Daoy (cell line): ENCODE results near the gene GLDN. TPM values are rescaled to one million over a fixed set of nuclear protein-coding genes. Genes with fewer than 3 reads are reported as not detected.

Source experiments
- DNase-seq: peaks from one replicate; pipeline ENCODE4 v3.0.0-alpha.2; 2015; ENCODE audit warnings: low read depth
- total RNA-seq: library from RNA; depleted of rRNA; stranded (reverse); fragments of >200 nt; shearing (Covaris generic); gene quantifications from 2 replicates; pipeline ENCODE4 v1.2.3, GENCODE V29; 2014; rRNA removed

GLDN gene
- 1.0 TPM in 1 of 2 replicates, not detected in the other for total RNA-seq

DNA sequence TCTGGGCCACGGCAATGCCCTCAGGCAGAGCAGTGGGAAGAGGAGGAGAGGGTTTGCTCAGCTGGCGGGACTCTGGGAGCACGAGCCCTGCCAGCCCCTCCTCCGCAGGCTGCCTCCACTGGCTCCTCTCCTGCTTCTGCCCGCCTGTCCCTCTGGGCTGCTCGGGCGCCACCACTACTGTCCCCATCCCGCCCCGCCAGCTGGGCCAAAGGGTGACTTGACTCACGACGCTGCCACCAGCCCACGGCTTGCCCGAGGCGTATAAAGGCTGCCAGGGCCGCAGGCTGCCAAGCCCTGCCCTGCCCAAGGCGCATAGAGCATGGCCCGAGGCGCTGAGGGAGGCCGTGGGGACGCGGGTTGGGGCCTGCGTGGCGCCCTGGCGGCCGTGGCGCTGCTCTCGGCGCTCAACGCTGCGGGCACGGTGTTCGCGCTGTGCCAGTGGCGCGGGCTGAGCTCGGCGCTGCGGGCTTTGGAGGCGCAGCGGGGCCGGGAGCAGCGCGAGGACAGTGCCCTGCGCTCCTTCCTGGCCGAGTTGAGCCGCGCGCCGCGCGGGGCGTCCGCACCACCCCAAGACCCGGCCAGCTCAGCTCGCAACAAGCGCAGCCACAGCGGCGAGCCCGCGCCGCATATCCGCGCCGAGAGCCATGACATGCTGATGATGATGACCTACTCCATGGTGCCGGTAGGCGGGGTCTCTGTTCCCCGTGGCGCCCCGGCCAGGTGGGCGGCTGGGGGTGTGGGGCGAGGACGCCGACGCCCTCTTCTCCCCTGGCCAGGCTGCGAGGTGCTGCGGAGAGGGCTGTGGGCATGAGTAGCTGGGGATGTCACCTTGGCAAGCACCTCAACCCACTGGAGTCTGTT is at the start of gene GLDN:
TSS of gene GLDN (plus strand) at position 290 of the 861 bp plus-strand sequence. CDS start at position 320, 30 bp downstream.
- peak; percentile 35 for DNase-seq

DNA sequence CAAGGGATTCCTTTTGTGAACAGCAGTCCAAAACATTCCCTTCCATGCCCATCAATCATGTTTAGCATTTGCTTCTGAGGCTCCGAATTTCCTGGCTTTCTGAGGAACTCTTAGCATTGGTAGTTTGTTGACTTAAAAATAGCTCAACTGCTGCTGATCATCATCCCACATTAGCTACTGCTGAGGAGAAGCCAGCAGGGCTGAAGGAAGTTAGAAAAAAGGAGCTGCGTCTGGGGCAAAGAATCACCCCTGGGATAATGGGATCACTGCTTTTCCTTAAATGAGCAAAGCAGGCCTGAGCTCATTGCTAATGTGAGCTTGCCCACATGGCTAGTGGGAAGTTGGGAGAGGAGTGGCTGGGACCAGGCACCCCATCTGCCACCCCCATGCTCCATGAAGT is 42.8 kb upstream of the GLDN start:
- no peak for DNase-seq

DNA sequence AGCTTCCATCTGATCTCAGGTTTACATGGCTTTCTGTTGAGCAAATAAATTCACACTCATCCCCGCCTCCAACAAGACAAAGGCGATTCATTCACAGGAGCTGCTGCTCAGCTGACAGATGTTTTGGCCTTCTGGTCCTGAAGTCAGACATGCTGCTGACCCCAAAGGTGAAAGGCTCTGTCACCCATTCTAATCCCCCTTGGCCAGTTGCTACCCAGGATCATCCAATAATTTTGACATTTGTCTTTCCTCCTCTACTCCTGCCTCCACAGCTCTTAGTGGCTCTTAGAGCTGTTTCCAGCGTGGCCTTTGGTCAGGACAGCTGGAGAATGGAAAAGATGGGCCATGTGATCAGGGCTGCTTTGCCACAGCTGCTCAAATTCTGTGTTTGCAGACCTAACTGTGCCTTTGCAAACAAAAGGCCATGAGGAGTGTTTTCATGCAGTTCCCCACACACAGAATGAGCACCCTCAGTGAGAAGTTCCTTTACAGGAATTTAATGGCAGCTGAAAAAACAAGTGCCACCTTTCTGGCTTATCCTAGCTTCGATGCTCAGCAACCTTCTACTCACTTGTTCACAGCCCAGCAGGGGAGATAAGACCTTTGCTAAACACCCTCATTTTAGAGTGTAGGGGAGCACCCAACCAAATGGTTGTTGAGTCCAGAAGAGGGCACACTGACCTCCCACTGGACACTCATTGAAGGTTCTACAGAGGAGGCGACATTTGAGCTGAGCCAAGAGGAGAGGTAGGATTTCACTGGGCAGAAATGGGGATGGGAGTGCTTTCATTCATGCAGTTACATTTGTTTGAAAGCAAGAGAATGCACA is 42.1 kb upstream of the GLDN start:
- no peak for DNase-seq

DNA sequence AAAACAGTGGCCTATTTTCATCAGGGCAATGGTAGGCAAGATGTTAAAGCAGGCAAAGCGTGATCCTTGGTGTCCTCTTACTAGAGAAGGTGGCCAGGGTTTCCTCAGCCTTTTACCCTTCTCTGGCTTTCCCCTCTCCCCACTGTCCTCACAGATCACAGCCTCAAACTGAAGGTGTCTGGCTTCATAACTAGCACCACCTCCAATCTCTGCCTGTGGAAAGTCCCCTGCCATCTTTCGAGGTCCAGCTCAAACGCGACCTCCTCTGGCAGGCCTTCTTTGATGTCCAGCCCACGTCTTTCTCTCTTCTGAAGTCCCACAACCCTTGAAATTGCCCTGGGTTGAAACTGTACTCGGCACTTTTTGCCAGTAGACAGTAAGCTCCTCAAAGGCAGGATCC is 39.0 kb upstream of the GLDN start:
- DNase-seq: no peak

DNA sequence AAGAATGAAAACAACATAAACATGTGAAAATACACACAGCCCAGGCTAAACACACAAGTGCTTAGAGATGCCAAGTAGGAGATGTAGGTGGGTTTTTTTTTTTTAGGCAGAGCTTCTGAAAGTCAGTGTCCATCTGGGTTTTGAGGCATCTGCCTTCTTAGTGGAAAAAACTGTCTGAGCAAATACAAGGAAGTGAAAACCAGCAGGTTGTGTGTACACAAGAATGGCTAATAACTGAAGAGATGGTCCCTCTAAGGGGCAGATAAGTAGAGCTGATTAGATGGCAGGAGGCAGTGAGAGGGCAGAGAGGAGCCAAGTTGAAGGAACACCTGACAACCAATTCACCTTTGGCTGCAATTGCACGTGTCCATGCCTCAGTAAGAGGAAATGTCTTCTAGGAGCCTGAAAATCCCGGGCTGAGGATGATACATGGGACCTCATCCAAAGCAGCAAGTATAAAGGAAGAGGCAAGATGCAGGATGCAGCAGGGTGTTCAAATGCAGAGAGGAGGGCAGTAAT is 37.9 kb upstream of the GLDN start:
- no peak for DNase-seq

DNA sequence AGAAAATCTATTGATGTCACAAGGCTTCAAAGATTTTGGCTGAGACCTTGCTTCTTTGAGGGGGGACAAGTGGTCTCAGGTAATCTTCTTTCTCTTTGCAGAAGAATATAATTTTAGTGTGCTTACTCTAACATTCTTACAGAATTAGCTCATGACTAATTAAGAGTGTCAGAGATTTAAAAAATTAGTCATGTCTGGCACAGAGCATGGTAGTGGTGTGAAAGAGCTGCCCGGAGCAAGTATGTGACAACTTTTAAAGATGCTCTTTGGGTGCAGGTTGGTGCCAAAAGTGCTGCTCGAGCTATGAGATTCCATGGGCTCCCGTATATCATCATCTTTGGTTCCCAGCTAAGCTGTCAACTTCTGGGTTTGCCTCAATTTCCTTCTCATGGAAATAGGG is 34.1 kb upstream of the GLDN start:
- DNase-seq: no peak

DNA sequence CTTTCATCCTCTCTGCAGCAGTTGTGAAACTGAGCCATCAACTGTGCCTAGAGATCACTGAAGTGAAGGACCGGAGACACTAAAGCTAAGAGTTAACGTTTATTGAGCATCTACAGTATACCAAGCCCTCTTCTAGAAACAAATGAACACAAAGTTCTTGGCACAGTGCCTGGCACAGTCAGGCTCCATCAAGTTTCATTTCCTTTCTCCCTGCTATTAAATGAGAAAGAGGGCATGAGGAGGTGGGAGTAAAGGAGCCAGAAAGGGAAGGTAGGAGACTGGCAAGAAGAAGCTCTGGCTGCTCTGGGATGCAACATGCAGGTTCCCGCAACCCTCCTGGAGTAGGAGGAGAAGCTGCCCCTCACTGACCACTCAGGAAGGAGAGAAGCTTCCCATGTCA is 33.6 kb upstream of the GLDN start:
- DNase-seq: peak; percentile 25

DNA sequence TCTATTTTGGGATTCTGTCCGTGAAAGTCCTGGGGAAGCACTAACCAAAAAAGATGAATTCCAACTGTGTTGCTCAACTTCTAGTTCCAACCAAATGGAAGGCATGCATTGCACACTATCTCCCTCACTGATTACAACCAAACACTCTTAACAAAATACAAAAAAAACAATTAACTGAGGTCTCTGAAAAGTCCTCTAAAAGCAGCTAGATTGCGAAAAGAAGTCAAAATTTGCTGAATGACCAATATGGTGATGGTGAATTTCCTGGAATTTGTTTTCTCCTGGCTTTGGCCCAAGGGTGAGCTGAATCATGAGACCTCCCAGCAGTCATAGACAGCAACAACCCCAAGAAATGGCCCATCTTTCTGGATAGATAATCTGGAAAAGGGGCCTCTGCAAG is 31.4 kb upstream of the GLDN start:
- no peak for DNase-seq

DNA sequence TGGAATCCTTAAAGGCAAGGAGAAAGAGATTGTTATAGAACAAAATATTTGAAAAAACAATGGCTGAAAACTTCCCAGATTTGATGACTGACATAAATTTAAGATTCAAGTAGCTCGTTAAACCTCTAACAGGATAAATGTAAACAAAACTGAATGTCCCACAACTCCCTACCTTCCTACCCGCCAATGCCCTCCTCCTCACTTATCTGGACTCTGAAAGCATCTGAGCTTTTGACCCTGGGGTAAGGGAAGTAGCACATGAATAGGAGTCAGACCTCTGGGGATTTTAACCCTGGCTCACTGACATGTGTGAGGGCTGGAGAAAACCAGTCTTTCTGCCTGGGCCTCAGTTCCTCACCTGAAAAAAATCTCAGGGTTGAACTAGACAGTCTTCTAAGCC is 29.9 kb upstream of the GLDN start:
- no peak for DNase-seq

DNA sequence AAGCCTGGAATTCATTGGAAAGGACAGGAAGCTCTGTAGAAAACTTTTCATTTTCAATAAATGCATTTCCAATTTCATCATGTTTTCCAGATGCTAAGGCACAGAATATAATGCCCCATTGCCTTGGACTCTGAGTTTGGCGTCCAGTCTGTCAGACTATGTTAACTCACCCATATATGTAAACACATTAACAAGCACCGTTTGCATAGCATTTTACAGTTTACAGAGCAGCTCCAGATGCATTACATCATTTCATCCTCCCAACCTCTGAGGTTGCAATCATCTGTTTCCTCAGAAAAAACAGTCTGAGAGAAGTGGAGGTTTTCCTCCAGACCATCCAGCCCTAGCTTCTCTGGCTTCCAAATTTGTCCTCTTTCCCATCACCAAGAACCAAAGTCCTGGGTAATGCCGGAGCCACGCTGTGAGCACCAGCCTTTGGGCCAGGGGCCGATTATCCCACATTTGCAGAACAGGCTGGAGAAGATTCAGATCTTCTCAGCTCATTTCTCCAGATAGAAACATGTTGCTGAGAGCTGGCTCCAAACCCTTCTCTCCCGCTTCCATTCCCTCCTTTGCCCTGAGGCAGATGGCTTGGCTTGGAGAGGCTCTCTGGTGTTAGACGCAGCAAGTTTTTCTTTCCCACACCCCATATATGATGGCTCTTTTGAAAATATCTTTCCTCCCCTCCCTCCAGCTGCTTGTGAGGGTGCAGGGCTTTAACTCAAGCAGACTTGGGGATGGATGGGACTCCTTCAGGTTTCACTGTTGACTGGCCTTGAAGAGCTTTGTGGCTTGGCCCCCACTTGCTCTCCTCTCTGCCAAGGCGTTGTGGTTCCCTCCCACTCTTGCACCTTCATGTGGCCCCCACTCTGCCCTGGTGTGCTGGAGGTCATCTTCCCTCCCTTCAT is 29.0 kb upstream of the GLDN start:
- no peak for DNase-seq

DNA sequence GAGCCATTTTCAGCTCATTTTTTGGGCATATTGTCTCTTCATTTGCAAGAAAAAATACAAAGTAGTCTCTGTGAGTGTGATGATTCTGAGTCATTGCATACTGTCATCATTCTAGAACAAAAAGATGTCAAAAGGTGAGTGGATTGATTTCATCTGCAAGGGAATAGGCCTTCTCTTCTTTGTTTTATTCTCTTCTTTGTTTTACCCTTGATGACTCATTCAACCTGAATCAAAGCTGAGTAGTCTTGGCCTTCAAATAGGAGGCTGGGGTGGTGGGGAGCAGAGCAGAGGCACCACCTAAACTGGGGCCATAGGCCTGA is 28.4 kb upstream of the GLDN start:
- peak; percentile 40 for DNase-seq

DNA sequence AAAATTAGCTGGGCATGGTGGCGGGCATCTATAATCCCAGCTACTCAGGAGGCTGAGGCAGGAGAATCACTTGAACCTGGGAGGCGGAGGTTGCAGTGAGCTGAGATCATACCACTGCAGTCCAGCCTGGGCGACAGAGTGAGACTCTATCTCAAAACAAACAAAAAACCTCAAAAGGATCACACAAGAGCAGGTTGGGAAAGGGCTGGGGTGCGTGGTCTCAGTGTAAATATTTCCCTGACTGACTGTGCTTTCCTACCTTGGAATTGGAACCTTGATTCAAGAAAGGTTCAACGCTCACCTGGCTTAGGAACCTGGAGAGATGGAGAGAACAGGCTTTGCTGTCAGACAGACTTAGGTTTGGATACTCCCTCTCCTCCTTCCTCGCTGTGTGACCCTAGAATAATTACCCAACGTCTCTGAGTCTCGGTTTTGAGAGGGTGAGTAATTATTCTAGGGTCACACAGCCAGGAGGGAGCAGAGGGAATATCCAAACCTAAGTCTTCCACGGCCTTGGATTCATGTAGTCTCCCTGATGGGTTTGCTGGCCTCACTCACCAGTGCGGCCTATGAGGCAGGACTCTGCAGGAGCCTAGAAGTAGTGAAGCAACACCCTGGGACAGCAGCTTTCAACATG is 27.7 kb upstream of the GLDN start:
- no peak for DNase-seq

DNA sequence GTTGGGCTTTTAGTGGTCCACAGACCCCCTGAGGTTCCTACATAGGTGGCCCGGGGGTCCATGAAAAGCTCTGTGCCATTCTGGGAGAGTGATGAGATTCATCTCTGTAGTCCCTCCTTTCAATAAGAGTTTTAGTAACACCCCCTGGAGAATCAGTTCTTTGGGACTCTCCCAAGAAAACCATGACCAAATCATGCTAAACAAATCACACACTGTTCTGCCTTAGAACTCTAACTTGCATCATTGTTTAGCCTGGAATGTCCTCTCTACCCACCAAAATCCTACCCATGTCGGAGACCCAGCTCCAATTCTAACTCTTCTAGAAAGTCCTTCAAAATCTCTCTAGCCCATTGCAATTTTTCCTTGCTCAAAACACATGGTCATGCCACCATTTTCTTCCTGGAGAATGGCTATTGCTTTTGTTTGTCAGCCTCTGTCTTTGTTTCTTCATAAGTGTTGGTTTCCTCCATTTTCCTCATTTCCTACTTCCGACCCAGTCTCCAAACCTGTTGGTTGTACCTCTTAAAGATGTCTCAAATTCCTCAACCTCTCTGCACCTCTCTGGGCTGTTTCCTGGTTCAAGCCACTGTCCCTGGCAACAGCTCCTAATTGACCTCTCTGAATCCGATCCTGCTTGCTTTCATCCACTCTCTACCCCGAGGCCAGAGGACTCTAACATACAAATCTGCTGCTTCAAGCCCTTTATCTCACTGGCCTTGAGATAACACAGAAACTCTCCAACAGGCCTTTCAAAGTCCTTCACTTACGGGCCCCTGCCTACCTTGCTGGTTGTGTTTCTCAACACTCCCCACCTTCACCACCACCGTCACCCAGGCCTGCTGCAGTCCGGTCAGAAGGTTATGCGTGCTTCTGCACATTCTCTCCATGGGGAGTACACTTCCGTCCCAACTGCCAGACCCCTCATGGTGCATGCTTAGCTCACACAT is 26.8 kb upstream of the GLDN start:
- DNase-seq: no peak

DNA sequence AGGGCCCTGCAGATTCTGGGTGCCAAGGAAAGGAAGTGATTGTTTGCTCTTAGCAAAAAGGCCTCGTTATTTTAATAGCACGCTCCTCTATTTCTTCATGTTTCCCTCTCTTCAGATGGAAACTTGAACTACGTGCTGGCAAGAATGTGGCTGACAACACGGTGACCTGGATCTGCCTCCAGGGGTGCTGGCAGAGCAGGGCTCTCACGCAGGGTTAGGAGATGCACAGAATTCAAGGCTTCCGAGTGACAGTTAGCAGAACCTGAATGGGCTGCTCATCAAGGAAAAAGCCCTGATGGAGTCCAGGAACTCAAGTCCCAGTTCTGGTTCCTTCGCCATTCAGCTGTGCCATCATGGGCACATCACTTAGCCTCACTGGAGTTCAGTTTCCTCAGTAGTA is 25.7 kb upstream of the GLDN start:
- DNase-seq: no peak

DNA sequence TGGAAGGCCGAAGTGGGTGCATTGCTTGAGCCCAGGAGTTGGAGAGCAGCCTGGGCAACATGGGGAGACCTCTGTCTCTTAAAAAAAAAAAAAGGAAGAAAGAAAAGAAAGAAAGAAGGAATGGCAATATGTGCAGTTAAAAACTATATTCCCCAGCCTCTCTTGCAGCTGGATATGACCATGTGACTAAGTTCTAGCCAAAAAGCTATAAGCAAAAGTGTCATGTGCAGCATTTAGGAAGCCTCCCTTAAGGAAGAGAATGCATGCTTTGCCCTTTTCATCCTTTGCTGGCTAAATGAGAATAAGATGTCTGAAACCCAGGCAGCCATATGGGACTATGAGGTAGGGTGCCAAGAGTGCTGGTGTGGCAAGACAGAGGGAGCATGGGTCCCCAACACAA is 24.8 kb upstream of the GLDN start:
- DNase-seq: no peak

DNA sequence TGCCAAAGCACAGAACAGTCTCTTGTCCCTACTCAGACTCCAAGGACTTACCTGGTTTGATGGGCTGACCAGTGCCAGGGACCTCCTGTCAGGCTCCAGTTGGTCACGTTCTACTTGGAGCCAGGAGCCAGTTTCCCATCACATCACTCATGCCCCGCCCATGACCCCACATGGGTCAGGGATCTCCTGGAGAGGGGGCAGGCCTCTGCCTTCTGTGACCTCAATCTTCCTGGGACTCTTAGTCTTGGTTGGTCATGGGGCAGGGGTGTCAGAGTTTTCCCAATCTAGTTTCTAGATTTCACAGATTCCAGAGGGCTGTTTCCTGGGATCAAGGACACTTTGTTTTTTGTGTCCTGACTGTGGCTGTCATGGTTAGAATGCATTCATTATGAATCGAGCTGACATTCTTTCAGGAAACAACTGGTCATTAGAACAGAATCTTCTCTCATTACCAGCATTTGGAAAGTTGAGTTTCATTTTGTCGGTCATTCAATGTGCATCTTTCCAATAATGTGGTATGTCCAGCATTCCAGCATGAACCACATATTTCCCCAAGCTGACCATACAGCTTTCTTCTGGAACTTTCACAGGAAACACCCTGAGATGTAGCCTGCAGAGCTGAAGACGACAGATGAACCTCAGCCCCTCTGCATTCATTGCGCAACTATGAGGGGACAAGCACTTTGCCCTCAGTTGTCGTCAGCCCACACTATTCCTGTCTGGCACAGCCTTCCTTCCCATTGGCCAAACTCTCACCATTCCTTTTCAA is 22.9 kb upstream of the GLDN start:
- no peak for DNase-seq

DNA sequence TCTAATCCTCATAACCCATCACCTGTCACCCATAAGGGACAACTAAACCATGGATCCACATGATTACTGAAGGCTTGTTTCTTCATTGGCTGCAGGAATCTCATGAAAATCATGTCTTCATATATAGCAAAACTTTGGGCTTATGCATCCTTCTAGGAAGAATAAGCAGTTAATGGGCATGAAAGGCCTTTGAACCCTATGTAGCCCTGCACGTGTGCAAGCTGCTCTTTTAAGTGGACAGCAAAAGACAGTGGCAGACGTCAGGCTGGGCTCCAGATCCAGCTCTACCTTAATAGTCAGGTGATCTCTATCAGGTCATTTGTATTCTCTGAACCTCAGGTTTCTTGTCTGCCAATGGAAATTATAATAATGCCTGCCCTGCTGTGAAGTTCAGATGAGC is 21.9 kb upstream of the GLDN start:
- DNase-seq: no peak

DNA sequence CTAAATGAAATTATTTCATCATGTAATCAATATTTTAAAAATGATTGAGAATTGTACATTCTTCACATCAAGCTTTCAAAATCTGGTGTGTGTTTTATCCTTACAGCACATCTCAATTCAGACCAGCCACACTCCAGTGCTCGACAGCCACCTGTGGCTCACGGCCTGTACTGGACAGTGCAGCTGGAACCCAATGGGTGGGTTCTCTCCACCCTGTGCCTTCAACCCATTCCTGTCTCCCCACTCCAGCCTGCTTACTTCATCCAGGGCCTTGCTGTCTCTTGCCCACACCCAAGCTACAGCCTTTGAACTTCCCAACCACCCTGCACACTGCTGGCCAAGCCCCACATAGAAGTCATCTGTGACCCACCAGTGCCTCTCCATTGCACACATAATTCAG is 20.6 kb upstream of the GLDN start:
- no peak for DNase-seq

DNA sequence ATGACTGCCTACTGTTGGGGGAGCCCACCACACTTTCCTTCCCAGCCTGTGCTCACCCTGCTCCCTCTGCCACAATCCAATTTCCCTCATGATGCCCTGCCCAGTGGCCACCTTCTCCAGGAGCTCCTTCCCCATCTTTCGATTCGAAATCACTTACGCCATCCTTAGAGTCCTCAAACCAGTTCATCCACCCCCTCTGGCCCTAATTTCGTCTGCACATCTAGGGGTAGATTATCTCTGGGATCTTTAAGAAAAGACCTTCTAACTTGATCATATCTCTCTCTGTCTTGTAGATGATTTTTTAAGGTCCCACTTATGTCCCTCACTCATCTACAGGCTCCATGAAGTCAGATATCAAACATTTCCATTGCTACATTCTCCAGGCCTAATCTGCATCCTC is 20.1 kb upstream of the GLDN start:
- no peak for DNase-seq
